ENCODE measurements around the gene MT3. TPM values are rescaled to one million over a fixed set of nuclear protein-coding genes. Genes with fewer than 3 reads are reported as not detected.

MT3 gene
- total RNA-seq, 1 experiment from 2014 or later = not detected

- Mint-ChIP-seq H3K4me3 (ENCODE audit: low read depth, unreplicated experiment) (no peak overlapping the region), H3K36me3 (ENCODE audit: insufficient read depth, unreplicated experiment) (no peaks in the 10 kb centered on the region), H3K9me3 (ENCODE audit: low read depth, unreplicated experiment) (no peaks in the 10 kb centered on the region), H3K27me3 (ENCODE audit: unreplicated experiment) (peaks cover 86% of the 10 kb centered on the region), H3K27ac (ENCODE audit: unreplicated experiment) (no peak overlapping the region), H3K4me1 (ENCODE audit: low read depth, unreplicated experiment) (no peaks in the 10 kb centered on the region)
- CTCF ChIA-PET = no interaction called here
- no peak for TF ChIP-seq CTCF (IDR thresholded peaks at IDR 0.05; ENCODE audit: unreplicated experiment)
- no peak for DNase-seq
- BruUV-seq (replicated peaks) = no TSS peak
- intact Hi-C loops (cut with micrococcal nuclease; ENCODE audit: unreplicated experiment) = no loop called here
Observed at GRCh38 chr16:56583351-56584168, 5.8 kb upstream of the MT3 start.

- peaks cover 93% of the 10 kb centered on the region for H3K27me3 Mint-ChIP-seq (ENCODE audit: unreplicated experiment)
Observed at GRCh38 chr16:56584276-56584675, 5.1 kb upstream of the MT3 start.

GRCh38 chr16:56588781-56589140 lies 567 bp upstream of the MT3 start:
- BruUV-seq (replicated peaks) = no TSS peak
- Mint-ChIP-seq H3K27ac (ENCODE audit: unreplicated experiment) (no peak overlapping the region), H3K9me3 (ENCODE audit: low read depth, unreplicated experiment) (no peaks in the 10 kb centered on the region), H3K36me3 (ENCODE audit: insufficient read depth, unreplicated experiment) (no peaks in the 10 kb centered on the region), H3K4me3 (ENCODE audit: low read depth, unreplicated experiment) (no peak overlapping the region), H3K27me3 (ENCODE audit: unreplicated experiment) (peaks cover 86% of the 10 kb centered on the region), H3K4me1 (ENCODE audit: low read depth, unreplicated experiment) (no peaks in the 10 kb centered on the region)
- TF ChIP-seq CTCF (IDR thresholded peaks at IDR 0.05; ENCODE audit: unreplicated experiment) = no peak
- intact Hi-C loops (cut with micrococcal nuclease; ENCODE audit: unreplicated experiment) = no loop called here
- CTCF ChIA-PET = no interaction called here
- DNase-seq = no peak

More at GRCh38 chr16:56584276-56584675, 5.1 kb upstream of the MT3 start:
- no peaks in the 10 kb centered on the region for H3K9me3 Mint-ChIP-seq (ENCODE audit: low read depth, unreplicated experiment)
- intact Hi-C loops (cut with micrococcal nuclease; ENCODE audit: unreplicated experiment) = no loop called here
- DNase-seq = no peak
- BruUV-seq (replicated peaks) = no TSS peak
- no peaks in the 10 kb centered on the region for H3K36me3 Mint-ChIP-seq (ENCODE audit: insufficient read depth, unreplicated experiment)
- no peak overlapping the region for H3K4me3 Mint-ChIP-seq (ENCODE audit: low read depth, unreplicated experiment)
- CTCF ChIA-PET = interaction anchor here (1.1 kb wide), 1 partner anchor 59 kb away, joined by 3 read pairs; no protein-coding TSS in a partner anchor
- no peak overlapping the region for H3K27ac Mint-ChIP-seq (ENCODE audit: unreplicated experiment)
- no peak for TF ChIP-seq CTCF (IDR thresholded peaks at IDR 0.05; ENCODE audit: unreplicated experiment)
- H3K4me1 Mint-ChIP-seq (ENCODE audit: low read depth, unreplicated experiment) = no peaks in the 10 kb centered on the region

GRCh38 chr16:56591377-56592060 lies 2.2 kb downstream of the MT3 start:
- no peak for TF ChIP-seq CTCF (IDR thresholded peaks at IDR 0.05; ENCODE audit: unreplicated experiment)
- DNase-seq = no peak
- CTCF ChIA-PET = interaction anchor here (0.6 to 0.9 kb wide), 2 partner anchors 62 to 298 kb away, joined by 3 to 7 read pairs; no protein-coding TSS in a partner anchor
- Mint-ChIP-seq H3K4me1 (ENCODE audit: low read depth, unreplicated experiment) (no peaks in the 10 kb centered on the region), H3K9me3 (ENCODE audit: low read depth, unreplicated experiment) (no peaks in the 10 kb centered on the region), H3K27me3 (ENCODE audit: unreplicated experiment) (peaks cover 67% of the 10 kb centered on the region), H3K36me3 (ENCODE audit: insufficient read depth, unreplicated experiment) (no peaks in the 10 kb centered on the region), H3K27ac (ENCODE audit: unreplicated experiment) (no peak overlapping the region), H3K4me3 (ENCODE audit: low read depth, unreplicated experiment) (no peak overlapping the region)
- BruUV-seq (replicated peaks) = no TSS peak
- intact Hi-C loops (cut with micrococcal nuclease; ENCODE audit: unreplicated experiment) = no loop called here
